Choroid plexus epithelial cell (primary cell): ENCODE data around the gene BOLA3.
A peak's percentile ranks its signal among the peaks of the same experiment; 100 is the strongest.
"Not testable (repeated sequence)": the region's sequence is repeated elsewhere in the genome, so short reads cannot be mapped to it uniquely, and the experiment has no call there.

Source experiments
- DNase-seq: peaks from one replicate; pipeline ENCODE4 v3.0.0-alpha.2; 2010; ENCODE audit warnings: low read depth
- H3K4me3 ChIP-seq: 2 replicates; pipeline ENCODE4 v1.5.1; 2011; ENCODE audit warnings: low read depth, mild to moderate bottlenecking, control low read depth, low read length, moderate library complexity
- CTCF ChIP-seq: conservative IDR thresholded peaks from 2 replicates; pipeline ENCODE4 v1.5.1; 2011; ENCODE audit warnings: low read depth, mild to moderate bottlenecking, control low read depth, inconsistent platforms, low read length, moderate library complexity

The BOLA3 gene

GRCh38 chr2:74131901-74132300 is 15.8 kb downstream of the BOLA3 start:
- no peak for TF ChIP-seq CTCF
- no peak for DNase-seq
- H3K4me3 ChIP-seq = no peak overlapping the region

GRCh38 chr2:74130211-74130995 is 17.3 kb downstream of the BOLA3 start:
- peak; percentile 12 for DNase-seq
- no peak overlapping the region for H3K4me3 ChIP-seq
- no peak for TF ChIP-seq CTCF

- TF ChIP-seq CTCF = peak; percentile 24
- H3K4me3 ChIP-seq = no peak overlapping the region
- no peak for DNase-seq
These were observed 19.5 kb downstream of the BOLA3 start for GRCh38 chr2:74128206-74128605.

GRCh38 chr2:74123955-74124354 is 23.8 kb downstream of the BOLA3 start:
- not testable (repeated sequence) for DNase-seq, H3K4me3 ChIP-seq

GRCh38 chr2:74121846-74122245 is 25.9 kb downstream of the BOLA3 start:
- DNase-seq, H3K4me3 ChIP-seq: not testable (repeated sequence)

- peak; percentile 89 for DNase-seq
- peak overlapping the region; percentile 82 for H3K4me3 ChIP-seq
- peak; percentile 60 for TF ChIP-seq CTCF
These were observed 27.5 kb downstream of the BOLA3 start for GRCh38 chr2:74119912-74120825.

- DNase-seq = peak; percentile 54
- TF ChIP-seq CTCF = peak; percentile 42
- H3K4me3 ChIP-seq = no peak overlapping the region
These were observed 28.4 kb downstream of the BOLA3 start for GRCh38 chr2:74119339-74119738.
